Stimulated activated CD4-positive, alpha-beta T cell treated with anti-CD3 and anti-CD28 coated beads, Interleukin-4, amount 100 ng/mL, for 1 hour (primary cell): ENCODE measurements around the gene AP3B1.

Experiments used
- DNase-seq: peaks from one replicate; pipeline ENCODE4 v3.0.0-alpha.2; 2020

AP3B1 gene, protein sequence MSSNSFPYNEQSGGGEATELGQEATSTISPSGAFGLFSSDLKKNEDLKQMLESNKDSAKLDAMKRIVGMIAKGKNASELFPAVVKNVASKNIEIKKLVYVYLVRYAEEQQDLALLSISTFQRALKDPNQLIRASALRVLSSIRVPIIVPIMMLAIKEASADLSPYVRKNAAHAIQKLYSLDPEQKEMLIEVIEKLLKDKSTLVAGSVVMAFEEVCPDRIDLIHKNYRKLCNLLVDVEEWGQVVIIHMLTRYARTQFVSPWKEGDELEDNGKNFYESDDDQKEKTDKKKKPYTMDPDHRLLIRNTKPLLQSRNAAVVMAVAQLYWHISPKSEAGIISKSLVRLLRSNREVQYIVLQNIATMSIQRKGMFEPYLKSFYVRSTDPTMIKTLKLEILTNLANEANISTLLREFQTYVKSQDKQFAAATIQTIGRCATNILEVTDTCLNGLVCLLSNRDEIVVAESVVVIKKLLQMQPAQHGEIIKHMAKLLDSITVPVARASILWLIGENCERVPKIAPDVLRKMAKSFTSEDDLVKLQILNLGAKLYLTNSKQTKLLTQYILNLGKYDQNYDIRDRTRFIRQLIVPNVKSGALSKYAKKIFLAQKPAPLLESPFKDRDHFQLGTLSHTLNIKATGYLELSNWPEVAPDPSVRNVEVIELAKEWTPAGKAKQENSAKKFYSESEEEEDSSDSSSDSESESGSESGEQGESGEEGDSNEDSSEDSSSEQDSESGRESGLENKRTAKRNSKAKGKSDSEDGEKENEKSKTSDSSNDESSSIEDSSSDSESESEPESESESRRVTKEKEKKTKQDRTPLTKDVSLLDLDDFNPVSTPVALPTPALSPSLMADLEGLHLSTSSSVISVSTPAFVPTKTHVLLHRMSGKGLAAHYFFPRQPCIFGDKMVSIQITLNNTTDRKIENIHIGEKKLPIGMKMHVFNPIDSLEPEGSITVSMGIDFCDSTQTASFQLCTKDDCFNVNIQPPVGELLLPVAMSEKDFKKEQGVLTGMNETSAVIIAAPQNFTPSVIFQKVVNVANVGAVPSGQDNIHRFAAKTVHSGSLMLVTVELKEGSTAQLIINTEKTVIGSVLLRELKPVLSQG

DNA sequence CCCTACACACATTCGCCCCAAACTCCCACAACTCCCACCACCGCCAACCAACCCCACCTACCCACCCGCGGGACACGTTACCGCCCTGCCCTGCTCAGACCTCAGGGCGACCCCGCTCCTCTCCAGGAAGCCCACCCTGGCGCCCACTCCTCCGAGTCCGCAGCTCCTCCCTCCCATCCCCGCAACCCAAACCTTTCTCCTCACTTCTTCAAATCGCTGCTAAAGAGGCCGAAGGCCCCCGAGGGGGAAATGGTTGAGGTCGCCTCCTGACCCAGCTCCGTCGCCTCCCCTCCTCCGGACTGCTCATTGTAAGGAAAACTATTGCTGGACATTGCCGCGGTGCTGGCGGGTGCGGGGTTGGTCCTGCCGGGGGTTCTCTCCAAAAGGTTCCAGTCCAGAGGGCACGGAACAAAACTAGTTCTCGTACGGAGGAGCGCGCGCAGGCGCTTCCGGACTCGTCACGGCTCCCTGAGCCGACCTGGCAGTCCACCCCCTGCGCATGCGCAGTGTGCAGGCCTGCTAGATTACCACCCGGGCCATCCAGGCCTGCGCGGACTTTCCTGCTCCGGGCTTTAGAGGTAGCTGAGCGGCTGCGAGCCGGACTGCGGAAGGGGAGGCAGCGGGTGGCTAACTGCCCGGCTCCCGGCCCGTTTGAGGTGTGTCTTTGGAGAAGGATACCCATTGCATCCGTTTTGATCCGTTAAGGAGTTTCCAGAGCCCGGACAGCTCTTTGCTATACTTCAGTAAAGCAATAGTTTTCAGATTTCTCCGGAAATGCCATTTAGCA, at the start of gene AP3B1:
Gene AP3B1 (minus strand): TSS at position 451 of the 787 bp plus-strand sequence. CDS start 119 bp downstream, at position 332.
- peak; percentile 97 for DNase-seq

DNA sequence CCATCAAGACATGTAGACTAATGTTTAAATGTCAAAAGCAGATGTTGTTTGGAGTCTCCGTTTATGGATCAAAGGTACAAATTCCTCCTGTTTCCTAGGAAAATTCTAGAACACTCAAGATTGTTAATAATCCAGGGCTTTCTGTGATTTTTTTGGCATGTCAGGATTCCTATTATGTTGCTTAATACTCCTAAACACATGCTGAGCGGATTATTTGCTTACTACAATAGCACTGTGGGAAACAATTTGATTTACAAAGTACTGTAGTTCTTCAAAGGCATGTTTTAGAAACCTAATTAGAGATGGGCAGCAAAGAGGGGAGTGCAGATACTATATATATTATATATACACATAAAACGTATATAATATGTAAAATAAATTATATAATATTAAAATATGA, 46.9 kb upstream of the AP3B1 start:
- DNase-seq: no peak

DNA sequence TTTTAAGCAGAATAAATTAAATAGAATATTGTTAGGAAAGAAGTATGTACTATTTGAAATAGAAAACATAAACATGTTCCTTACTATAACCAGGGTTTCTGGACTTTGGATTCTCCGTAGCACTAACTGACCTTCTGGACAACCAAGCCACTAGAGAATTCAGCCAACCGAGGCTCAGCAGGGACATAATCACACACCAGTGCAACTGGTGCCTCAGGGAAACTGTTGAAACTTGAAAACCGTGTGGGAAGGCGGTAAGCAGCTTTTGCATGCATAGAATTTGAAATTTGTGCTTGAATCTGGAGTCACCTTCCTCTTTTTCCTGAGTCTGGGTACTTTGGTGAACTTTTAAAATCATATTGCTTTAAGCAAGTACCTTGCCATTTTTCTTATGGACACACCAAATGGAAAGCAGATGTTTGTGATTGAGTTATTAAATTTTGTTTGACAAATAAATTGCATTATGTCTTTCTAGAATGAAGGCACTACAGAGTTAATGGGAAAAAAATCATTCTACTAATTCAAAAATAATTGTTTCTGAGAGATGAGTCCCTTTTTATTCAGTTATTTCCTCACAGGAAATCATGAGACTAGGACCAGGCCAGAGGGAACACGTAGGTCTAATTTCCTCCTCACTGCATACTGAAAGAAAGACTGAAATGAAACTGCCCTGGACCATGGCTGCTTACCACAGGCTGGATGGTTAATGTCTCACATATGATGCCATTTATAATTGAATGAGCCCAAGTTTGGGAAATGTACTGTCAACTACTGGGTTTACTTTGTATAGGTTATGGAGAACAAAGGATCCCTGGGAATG, 45.3 kb upstream of the AP3B1 start:
- DNase-seq: no peak

DNA sequence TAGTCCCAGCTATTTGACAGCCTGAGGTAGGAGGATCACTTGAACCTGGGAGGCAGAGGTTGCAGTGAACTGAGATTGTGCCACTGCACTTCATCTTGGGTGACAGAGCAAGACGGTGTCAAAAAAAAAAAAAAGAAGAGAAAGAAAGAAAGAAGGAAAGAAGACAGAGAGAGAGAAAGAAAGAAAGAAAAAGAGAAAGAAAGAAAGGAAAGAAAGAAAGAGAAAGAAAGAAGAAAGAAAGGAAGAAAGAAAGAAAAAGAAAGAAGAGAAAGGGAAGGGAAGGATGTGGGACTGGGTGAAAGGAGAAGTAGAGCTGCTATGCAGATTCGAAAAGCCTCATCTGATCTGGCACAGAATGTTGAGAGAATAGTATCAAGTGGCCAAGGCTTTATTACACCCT, 42.2 kb upstream of the AP3B1 start:
- no peak for DNase-seq

DNA sequence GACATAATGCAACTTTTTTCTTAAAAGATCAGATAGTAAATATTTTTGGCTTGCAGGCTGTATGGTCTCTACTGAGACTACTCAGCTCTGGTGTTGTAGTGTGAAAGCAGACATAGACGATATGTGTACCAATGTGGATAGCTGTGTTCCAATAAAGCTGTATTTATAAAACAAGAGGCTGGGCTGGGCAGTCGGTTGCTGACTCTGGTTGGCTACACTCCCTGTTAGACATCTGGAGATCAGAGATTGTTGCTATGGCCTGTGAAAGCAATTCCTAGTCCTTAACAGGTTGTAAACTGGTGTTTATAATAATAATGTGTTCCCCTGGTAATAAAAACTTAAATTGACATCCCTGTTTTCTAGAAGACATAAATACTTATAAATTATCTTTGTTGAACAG, 41.5 kb upstream of the AP3B1 start:
- no peak for DNase-seq

DNA sequence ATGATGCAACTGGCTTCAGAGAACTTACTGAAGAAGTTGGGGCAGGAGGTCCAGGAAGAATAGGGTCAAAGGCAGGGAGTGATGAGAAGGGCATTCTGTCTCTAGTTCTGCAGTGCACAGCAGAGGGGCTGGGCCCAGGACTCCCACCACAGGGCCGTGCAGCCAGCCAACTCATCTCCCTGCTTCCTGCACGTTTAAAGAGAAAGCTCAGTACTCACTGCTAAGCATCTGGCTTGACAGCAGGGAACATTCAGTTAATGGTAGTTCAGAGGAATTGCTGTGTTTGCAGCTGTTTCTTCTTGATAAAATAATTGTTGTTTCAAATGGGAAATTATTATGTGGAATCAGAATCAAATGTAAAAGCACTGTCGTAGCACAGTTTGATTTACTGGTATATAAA, 40.3 kb upstream of the AP3B1 start:
- DNase-seq: no peak

DNA sequence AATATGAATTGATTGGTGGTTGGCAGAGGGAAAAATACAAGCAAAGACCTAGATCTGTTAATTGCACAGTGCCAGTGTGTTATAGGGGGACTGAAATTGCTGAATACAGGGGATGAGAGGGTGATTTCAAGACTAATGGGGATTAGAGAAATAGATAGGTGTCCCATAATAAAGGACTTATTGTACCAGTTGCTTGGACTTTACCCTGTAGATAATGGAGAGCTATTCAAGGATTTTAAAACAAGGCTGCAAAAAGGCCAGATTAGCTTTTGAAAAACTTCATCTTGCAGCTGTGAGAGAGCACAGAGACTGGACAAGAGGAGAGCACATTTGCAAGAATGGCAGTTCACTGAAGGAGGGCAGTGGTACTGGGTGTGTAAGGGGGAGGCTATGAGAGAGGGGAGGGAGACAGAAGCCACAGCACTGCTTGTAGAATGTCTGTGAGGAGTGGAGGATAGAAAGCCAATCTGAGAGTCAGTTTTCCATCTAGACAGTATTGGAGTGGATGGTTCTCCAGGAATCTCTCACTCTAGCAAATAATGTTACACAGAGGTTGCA, 37.1 kb upstream of the AP3B1 start:
- DNase-seq: no peak

DNA sequence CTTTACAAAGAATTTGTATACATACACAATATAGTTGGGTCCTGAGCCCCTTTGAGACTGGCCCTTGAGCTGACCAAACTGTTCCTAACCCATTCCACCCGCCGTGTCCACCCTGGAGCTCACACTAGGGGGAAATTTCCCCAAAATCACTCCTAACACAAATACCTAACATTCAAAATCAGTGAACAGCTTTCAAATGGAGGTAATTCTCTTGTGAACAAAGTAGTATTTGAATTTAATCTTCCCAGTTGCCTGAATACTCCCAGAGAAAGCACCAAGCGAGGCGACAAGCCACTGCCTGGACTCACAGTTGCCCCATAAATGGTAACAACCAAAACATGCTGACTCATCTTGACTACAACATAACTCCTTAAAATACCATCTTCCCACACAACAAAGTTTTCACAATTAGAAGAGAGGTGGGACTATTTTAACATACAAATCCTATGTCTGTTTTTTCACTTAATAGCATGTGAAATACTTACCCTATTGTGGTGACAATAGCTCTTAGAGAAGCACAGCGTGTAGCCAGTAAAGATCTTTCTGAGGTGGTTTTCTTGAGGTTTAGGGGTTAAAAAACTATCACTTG, 34.2 kb upstream of the AP3B1 start:
- DNase-seq: no peak

DNA sequence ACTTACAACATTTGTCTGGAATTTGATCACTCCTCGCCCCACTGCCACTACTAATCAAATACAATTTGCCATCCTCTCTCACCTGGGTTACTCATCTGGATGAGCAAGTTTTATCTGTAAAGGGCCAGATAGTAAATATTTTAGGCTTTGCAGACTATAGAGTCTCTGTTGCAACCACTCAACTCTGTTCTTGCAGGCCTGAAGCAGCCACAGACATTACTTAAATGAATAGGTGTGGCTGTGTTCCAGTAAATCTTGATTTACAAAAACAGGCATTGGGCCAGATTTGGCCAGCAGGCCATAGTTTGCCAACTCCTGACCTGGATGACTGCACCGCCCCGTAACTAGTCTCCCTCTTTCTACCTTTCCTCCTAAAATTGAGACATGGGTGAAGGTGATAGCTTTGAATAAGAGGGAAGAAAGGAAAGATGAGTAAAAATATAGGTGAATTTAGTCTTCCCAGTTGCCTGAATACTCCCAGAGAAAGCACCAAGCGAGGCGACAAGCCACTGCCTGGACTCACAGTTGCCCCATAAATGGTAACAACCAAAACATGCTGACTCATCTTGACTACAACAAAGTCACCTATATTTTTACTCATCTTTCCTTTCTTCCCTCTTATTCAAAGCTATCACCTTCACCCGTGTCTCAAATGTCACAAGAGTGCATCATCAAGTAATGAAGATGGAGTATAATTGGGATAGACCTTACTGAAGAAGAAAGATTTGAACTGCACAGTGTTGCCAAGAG, 33.4 kb upstream of the AP3B1 start:
- no peak for DNase-seq

DNA sequence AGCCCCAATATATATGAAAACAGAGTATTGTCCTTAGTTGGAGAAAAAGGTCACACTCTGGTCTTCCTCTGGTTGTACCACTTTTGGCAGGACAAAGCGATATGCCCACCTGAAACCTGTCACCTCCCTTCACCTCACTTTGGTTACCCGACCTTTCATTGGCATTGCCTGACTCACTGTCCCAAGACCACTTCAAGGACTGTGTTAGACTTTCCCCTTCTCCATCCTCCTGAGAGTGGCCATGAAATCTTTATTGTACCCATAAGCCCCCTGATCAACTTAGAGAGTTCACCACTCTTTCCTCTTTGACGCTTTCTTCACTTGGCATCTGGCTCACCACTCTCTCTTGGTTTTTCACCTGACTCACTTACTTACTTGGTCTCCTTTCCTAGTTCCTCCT, 32.4 kb upstream of the AP3B1 start:
- no peak for DNase-seq

DNA sequence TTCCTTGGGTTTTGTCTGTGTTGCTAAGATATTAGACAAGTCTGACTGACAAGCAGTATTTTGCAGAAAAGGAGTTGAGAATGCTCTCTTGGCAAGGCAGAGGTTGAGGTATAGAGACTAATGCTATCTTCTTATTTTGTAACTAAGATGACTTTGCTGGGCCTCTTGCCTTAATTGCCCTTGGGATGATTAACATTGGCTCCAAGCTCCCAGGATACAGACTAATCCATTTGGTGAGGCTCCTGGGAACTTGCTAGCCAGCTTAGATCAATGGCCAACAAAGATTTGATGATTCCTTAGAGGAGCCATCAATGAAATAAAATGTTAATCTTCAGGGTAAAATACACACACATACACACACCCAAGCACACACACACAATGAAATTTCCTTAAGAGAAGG, 28.7 kb upstream of the AP3B1 start:
- no peak for DNase-seq

DNA sequence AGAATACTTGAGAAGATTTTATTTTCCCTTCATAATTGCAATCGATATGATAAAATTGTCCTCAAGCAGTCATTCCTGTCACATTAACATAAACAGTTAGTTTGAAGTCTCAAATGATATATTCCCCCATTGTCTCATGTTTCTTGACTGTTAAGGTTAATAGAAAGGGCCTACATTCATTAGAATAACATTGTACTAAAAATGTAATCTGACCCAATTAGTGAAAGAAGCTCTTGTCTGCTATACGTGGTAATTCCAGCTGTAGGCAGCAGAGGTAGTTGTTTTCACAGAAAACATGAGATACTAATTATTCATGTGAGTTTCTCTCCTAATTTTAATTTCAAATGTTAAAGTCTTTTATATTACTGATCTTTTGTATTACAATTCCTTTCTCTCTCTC, 25.9 kb upstream of the AP3B1 start:
- no peak for DNase-seq

DNA sequence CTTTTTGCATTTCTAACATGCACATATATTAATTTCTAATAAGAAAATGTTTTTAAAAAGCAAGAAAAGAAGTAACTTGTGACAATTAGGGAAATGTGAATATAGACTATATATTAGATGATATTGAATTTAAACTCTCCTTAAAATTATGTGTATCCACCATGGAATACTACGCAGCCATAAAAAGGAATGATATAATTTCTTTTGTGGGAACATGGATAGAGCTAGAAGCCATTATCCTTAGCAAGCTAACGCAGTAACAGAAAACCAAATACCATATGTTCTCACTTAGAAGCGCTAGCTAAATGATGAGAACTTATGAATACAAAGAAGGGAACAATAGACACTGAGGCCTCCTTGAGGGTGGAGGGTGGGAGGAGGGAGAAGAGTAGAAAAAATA, 23.8 kb upstream of the AP3B1 start:
- no peak for DNase-seq

DNA sequence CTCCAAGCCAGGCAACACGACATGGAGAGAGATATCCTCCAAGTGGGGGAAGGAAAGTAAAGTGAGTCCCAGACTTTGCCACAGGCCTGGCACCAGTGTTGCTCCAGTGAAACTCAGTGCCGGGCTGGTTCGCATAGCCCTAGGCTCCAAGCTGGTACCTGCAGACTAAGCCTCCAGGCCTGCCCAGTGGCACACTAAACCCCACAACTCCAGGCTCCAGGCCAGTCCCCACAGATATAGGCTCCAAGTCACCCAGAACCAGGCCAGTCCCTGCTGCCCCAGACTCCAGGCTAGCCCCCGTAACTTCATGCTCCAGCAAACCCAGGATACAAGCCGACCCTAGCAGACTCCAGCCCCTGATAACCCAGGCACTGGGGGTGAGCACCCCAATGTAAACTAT, 23.0 kb upstream of the AP3B1 start:
- no peak for DNase-seq

DNA sequence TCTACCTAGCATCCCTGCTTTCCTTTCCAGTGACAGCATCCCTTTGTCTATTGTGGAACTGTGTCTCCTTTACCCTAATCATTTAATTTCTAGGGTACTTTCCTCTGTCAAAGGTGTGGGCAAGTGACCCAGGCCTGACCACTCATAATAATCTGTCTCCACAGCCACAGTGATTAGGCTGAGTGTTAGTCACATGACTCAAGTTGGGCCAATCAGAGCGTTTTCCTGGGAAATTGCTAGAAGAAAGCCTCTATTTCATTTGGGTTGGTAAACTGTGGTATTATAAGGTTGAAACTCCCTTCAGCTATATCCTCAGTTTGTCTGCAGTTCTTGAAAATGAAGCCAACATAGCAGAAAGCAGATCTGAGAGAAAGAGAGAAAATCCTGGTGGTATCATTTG, 14.2 kb upstream of the AP3B1 start:
- DNase-seq: no peak

DNA sequence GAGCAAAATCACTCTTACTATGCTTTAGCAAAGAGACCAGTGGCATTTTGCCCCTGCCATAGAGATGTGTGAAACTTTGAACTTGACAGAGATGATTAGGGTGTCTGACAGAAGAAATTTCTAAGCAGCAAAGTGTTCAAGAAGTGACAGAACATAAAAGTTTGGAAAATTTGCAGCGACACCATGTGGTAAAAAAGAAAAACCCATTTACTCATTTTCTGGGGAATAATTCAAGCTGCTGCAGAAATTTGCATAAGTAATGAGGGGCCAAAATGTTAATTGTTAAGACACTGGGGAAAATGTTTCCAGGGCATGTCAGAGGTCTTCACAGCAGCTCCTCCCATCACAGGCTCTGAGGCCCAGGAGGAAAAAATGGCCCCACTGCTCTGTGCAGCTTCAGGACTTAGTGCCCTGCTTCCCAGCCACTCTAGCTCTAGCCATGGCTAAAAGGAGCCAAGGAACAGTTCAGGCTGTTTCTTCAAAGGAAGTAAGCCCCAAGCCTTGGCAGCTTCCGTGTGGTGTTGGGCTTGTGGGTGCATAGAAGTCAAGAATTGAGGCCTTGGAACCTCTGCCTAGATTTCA, 6.1 kb upstream of the AP3B1 start:
- no peak for DNase-seq

DNA sequence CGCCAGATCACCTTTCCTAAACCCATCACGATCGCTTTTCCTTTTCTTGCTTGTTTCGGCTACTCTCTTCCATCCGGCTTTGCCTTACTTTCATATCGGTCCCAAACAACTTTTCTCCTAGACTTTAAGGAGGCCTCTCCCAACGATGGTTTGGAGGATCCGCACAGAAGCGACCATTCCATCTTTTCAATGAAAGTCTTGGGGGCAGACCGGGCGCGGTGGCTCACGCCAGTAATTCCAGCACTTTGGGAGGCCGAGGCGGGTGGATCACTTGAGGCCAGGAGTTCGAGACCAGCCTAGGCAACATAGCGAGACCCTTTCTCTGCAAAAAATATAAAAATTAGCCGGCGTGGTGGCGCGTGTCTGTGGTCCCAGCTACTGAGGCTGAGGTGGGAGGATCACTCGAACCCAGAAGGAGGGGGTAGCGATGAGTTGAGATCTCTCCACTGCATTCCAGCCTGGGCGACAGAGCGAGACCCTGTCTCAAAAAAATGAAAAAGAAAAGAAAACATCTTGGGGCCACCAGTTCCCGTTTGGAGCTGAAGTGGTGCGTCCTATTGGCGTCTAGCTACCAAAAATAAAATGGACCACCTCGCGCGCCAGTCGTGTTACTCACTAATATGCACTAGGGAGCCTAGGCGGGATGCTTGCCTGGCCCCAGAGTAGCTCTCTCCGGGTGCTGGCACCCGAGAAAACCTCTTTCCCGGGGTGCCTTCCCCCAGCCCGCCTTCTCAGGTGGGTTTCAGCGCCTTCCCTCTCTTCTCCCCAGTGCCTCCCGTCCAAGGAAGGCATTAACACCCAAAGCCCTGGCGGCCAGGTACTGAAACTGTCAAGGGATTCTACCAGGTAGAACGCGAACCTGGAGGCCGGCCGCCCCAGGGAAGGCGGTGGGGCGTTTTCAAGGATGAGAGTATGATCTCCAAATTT, 800 bp upstream of the AP3B1 start:
- DNase-seq: peak; percentile 39

DNA sequence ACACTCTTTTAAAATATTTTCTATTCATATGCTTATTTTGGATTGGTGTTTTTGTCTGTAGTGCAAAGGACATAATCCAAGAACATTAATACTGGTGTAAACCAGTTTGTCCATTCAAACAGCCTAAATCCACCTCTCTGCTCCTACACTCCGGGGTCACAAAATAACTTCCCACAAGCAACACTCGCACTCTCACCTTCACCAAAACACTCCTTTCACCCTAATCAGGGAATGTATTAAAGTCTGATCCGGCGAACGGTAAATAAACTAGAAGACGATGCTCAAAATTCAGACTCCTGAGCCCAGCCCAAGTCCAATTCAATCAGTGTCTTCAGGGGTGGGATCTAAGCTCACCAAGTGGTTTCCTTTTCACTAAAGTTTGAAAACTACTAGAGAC, 649 bp downstream of the AP3B1 start:
- no peak for DNase-seq

DNA sequence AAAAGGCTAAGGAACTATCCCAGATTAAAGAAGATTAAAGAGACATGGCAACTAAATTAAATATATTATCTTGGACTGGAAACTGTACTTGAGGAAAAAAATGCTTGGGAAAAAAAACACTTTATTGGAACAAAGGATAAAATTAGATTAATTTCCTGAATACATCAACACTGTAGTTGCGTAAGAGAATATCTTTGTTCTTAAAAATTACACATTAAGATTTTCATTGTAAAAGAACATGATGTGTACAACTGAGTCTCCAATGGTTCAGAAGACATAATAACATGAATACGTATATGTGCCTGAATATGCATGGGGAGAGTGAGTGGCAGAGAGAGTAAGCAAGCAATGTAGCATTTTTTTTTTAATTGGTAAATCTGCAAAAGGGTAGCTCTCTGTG, 2.8 kb downstream of the AP3B1 start:
- no peak for DNase-seq
